ENCODE data around the gene GRM4.

Gene GRM4

DNA sequence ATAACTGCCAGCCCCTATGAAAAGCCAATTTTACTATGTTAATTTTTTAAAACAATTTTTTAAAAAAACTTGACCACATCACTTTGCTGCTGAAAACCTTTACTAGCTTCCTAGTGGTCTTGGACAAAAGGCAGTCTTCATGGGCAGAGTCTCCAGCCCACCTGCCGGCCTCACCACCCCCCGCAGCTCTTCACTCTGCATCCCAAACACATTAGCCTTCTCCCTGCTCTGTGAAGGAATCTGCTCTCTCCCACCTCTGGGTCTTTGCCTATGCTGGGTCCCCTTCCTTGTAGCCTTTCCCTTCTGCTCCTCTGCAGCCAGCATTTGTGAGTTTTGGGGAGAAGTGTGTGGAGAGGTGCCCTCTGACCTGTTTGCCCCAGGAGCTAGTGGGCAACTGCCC lies 171.4 kb downstream of the GRM4 start:
- DNase-seq, result no peak

DNA sequence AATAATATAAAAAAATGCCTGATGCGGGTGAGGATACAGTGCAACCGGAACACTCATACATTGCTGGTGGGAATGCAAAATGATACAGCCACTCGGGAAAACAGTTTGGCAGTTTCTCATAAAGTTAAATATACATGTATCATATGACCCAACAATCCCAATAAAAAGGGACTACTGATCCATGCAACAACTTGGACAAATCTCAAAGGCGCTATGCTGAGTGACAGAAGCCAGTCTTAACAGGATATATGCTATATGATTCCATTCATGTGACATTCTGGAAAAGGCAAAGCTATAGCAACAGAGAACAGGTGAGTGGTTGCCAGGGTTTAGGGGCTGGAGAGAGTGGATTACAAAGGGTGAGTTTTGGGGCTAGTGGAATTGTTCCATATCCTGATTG lies 171.9 kb downstream of the GRM4 start:
- DNase-seq, result no peak

DNA sequence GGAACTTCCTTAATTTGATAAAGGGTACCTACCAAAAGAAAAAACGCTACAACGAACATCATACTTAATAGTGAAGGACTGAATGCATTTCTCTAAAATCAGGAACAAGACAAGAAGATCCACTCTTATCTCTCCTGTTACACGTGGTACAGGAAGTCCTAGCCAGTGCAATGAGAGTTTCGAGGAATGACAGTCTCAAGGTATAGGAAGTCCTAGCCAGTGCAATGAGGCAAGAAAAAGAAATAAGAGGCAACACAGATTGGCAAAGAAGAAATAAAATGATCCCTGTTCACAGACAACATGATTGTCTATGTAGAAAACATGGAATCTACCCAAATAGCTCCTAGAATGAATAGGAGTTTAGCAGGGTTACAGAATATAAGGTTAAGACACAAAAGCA lies 174.3 kb downstream of the GRM4 start:
- no peak for DNase-seq

Data from NCI-H226 (cell line).